ENCODE measurements around the gene EFNA1. TPM values are rescaled to one million over a fixed set of nuclear protein-coding genes. Genes with fewer than 3 reads are reported as not detected.

Gene EFNA1
- total RNA-seq, 1 donor from 2014 or later, result not detected

DNA sequence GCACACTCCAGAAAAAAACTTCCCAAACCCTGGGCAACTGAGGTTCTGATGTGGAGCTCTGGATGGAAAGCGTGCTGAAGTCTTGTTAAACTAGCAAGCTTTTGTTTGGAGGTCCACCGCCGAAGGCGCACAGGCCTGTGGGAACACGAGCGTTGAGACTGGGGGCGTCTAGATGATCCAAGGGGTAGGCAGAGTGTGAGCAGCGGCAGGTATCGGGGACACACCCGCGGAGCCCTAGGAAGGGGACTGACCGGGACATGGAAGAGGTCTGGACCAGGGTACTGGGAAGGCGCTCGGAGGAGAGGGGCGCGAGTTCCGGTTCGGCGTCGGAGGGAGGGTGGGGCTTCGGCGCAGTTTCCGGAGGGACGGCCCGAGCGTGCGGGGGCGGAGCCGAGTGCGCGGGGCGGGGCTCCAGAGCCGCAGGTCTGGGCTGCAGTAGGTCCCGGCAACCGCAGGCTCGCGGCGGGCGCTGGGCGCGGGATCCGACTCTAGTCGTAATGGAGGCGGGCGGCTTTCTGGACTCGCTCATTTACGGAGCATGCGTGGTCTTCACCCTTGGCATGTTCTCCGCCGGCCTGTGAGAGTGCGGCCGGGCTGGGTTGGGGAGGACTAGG, 7.8 kb downstream of the EFNA1 start, which contains the start of gene SLC50A1:
Gene SLC50A1 (plus strand): TSS at position 438 of the 614 bp plus-strand sequence. CDS start 60 bp downstream, at position 498.
- Mint-ChIP-seq H3K27ac (peak within 1 kb of the TSS; percentile 99), H3K9me3 (no peaks in the 10 kb centered on the region), H3K27me3 (peaks cover 3% of the 10 kb centered on the region), H3K4me1 (peaks cover 46% of the 10 kb centered on the region), H3K4me3 (peak within 1 kb of the TSS; percentile 96), H3K36me3 (ENCODE audit: low read depth) (peaks cover 38% of the 10 kb centered on the region)
- ChIA-PET POLR2A (interaction anchor here (0.6 to 5.4 kb wide), 23 partner anchors 8 to 1168 kb away, joined by 3 to 92 read pairs (median 5); partner anchors contain the start of genes CLK2, CREB3L4, EFNA3 and FLAD1), CTCF (interaction anchor here (0.6 to 4.5 kb wide), 10 partner anchors 20 to 74 kb away, joined by 3 to 40 read pairs (median 4); partner anchors contain the start of gene KRTCAP2)
- DNase-seq, result peak; percentile 94
- intact Hi-C loops (cut with micrococcal nuclease), result loop anchor here (1.0 to 2.0 kb wide), 4 partner anchors 8 to 51 kb away; partner anchors contain the start of gene EFNA1
- no peak for TF ChIP-seq CTCF (IDR thresholded peaks at IDR 0.05)
- ATAC-seq (ENCODE audit: low read depth), result peak; percentile 86

DNA sequence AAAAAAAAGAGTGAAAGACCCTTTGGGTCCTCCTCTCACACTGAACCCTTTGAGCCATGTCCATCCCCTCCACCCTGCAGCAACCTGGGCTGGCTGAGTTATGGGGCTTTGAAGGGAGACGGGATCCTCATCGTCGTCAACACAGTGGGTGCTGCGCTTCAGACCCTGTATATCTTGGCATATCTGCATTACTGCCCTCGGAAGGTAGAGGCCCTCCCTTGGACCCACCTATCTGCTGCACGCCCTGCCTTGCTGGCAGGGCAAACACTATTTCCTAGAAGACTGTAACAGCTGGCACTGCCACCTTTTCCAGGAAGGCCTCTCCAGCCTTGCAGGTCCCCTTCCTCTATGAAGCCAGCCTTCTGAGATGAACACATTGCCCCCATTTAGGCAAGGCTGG, 9.1 kb downstream of the EFNA1 start:
- Mint-ChIP-seq H3K27ac (peak overlapping the region; percentile 99), H3K36me3 (ENCODE audit: low read depth) (peaks cover 38% of the 10 kb centered on the region), H3K4me3 (peak overlapping the region; percentile 96), H3K9me3 (no peaks in the 10 kb centered on the region), H3K27me3 (no peaks in the 10 kb centered on the region), H3K4me1 (peaks cover 47% of the 10 kb centered on the region)
- no peak for TF ChIP-seq CTCF (IDR thresholded peaks at IDR 0.05)
- ATAC-seq (ENCODE audit: low read depth) (peak; percentile 0), DNase-seq (no peak)
- intact Hi-C loops (cut with micrococcal nuclease), result loop anchor here (2.0 kb wide), 2 partner anchors 14 to 52 kb away; no protein-coding TSS in a partner anchor
- ChIA-PET POLR2A (interaction anchor here (0.9 to 5.4 kb wide), 9 partner anchors 11 to 1169 kb away, joined by 3 to 92 read pairs (median 10); partner anchors contain the start of genes CLK2, CREB3L4, KRTCAP2 and TRIM46), CTCF (interaction anchor here (1.7 to 4.5 kb wide), 2 partner anchors 31 to 36 kb away, joined by 5 to 40 read pairs; partner anchors contain the start of gene KRTCAP2)

DNA sequence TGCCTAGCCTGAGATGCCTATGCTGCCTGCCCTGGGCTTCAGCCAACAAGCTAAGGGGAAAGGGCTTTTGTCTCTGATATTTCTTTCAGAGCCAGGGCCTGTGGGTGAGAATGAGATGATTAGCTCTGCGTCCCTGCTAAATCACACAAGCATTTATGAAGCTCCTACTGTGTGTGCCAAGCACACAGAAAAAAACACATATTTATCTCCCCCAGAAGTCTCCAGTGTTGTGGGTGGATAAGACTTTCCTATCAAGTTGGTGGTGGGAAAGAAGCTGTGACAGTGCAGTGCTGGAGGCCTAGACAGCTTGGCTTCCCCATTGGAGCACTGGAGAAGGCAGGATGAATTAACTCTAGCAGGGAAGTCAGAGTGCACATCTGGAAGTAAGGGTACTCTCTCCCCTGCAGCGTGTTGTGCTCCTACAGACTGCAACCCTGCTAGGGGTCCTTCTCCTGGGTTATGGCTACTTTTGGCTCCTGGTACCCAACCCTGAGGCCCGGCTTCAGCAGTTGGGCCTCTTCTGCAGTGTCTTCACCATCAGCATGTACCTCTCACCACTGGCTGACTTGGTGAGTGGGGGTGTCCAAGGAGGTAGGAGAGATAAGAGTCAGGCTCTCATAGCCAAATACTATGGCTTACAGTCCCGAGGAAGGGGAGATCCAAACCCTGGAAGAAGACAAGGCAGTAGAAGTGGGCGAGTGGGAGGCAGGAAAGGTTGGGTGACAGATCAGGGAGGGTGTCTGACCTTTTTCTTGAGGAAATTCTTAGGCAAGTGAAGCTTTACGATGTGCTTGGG, 9.7 kb downstream of the EFNA1 start:
- POLR2A ChIA-PET, result interaction anchor here (1.1 to 5.4 kb wide), 5 partner anchors 11 to 591 kb away, joined by 3 to 92 read pairs (median 63); partner anchors contain the start of genes KRTCAP2 and TRIM46
- H3K27me3 Mint-ChIP-seq, result no peaks in the 10 kb centered on the region
- CTCF ChIA-PET, result interaction anchor here (1.7 to 4.5 kb wide), 2 partner anchors 30 to 35 kb away, joined by 5 to 40 read pairs; partner anchors contain the start of gene KRTCAP2
- H3K9me3 Mint-ChIP-seq, result no peaks in the 10 kb centered on the region
- peak overlapping the region; percentile 96 for H3K4me3 Mint-ChIP-seq
- H3K36me3 Mint-ChIP-seq (ENCODE audit: low read depth), result peaks cover 38% of the 10 kb centered on the region
- DNase-seq, result no peak
- H3K27ac Mint-ChIP-seq, result peak overlapping the region; percentile 99
- no peak for ATAC-seq (ENCODE audit: low read depth)
- H3K4me1 Mint-ChIP-seq, result peaks cover 47% of the 10 kb centered on the region
- TF ChIP-seq CTCF (IDR thresholded peaks at IDR 0.05), result no peak
- intact Hi-C loops (cut with micrococcal nuclease), result loop anchor here (2.0 kb wide), 2 partner anchors 13 to 53 kb away; no protein-coding TSS in a partner anchor

DNA sequence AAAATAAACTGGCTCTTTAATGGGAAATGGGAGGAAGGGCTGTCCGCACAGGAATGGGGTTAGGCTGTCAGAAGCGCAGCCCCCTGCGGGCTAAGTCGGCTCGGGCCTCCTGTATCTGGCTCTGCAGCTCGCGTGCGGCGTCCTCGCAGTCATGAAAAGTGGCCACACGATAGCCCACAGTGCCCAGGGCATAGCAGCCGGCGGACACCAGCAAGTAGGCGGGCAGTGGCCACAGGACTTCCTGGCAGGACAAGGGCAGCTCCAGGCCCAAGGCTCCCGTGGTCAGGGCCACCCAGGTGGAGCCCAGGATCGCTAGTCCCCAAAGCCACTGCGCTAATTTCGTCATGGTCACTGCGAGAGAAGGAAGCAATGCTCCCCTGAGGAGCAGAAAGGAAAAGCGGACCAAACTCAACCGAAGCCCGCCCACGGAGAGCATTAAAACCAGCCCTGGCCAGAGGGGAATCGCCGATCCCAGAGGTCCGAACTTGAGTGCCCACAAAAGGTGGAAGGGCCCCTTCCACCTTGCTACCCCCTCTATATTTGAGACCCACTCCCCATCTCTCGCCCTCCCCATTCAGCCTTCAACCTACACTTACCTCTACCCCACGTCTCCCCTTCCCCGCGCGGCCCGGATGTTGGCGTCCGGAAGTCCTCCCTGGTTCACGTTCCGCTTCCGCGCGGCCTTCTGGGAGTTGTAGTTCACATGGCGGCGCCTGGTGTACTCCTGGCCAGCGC, 12.4 kb downstream of the EFNA1 start, which contains the start of gene DPM3:
Gene DPM3 (minus strand): TSS at position 637 of the 735 bp plus-strand sequence. CDS start 291 bp downstream, at position 346.
- TF ChIP-seq CTCF (IDR thresholded peaks at IDR 0.05), result no peak
- CTCF ChIA-PET, result interaction anchor here (0.7 to 1.5 kb wide), 2 partner anchors 28 to 49 kb away, joined by 4 read pairs; no protein-coding TSS in a partner anchor
- intact Hi-C loops (cut with micrococcal nuclease), result loop anchor here (1.0 kb wide), 3 partner anchors 27 to 55 kb away; partner anchors contain the start of genes KRTCAP2 and TRIM46
- peaks cover 38% of the 10 kb centered on the region for H3K36me3 Mint-ChIP-seq (ENCODE audit: low read depth)
- H3K27me3 Mint-ChIP-seq, result no peaks in the 10 kb centered on the region
- no peaks in the 10 kb centered on the region for H3K9me3 Mint-ChIP-seq
- POLR2A ChIA-PET, result interaction anchor here (0.7 to 1.6 kb wide), 5 partner anchors 9 to 88 kb away, joined by 3 to 9 read pairs (median 6); partner anchors contain the start of gene KRTCAP2
- H3K4me3 Mint-ChIP-seq, result peak within 1 kb of the TSS; percentile 96
- ATAC-seq (ENCODE audit: low read depth) (peak; percentile 61), DNase-seq (peak; percentile 84)
- peaks cover 42% of the 10 kb centered on the region for H3K4me1 Mint-ChIP-seq
- H3K27ac Mint-ChIP-seq, result peak within 1 kb of the TSS; percentile 97
